Skeletal muscle tissue (tissue), 4 donors: ENCODE measurements around the gene VPS54. TPM values are rescaled to one million over a fixed set of nuclear protein-coding genes. Genes with fewer than 3 reads are reported as not detected.
"Not testable (repeated sequence)": the region's sequence is repeated elsewhere in the genome, so short reads cannot be mapped to it uniquely, and the experiment has no call there.

Experiments
- H3K27ac ChIP-seq: one replicate; pipeline ENCODE4 v1.7.0; 2013; ENCODE audit warnings: mild to moderate bottlenecking, low read depth, low read length, inconsistent platforms
- H3K27me3 ChIP-seq, 3 donors: one replicate each; pipeline ENCODE4 v1.7.0; 2013; ENCODE audit warnings: low read length in 3 of 3; ENCODE audit not compliant: control insufficient read depth in 3 of 3, insufficient read depth in 3 of 3
- H3K36me3 ChIP-seq, 3 donors: one replicate each; pipeline ENCODE4 v1.7.0; 2013; ENCODE audit warnings: low read length in 3 of 3; ENCODE audit not compliant: control insufficient read depth in 3 of 3, insufficient read depth in 3 of 3
- H3K4me1 ChIP-seq, 3 donors: one replicate each; pipeline ENCODE4 v1.7.0; 2013; ENCODE audit warnings: low read length in 3 of 3, mild to moderate bottlenecking in 3 of 3; ENCODE audit not compliant: control insufficient read depth in 3 of 3, insufficient read depth in 3 of 3
- H3K4me3 ChIP-seq, 3 donors: one replicate each; pipeline ENCODE4 v1.7.0; 2013; ENCODE audit warnings: low read length in 3 of 3
- H3K9ac ChIP-seq, 3 donors: one replicate each; pipeline ENCODE4 v1.7.0; 2013; ENCODE audit warnings: low read length in 3 of 3, mild to moderate bottlenecking in 3 of 3, moderate library complexity in 2 of 3, low read depth in 1 of 3
- H3K9me3 ChIP-seq, 3 donors: one replicate each; pipeline ENCODE4 v1.7.0; 2013; ENCODE audit warnings: low read length in 3 of 3; ENCODE audit not compliant: control insufficient read depth in 3 of 3
- total RNA-seq: library from RNA; depleted of rRNA; stranded (reverse); fragments of >200 nt; gene quantifications from one replicate; pipeline ENCODE4 v1.2.3, GENCODE V29; 2014
- donor health status: Osteomylitis.

VPS54 gene
- total RNA-seq, 1 donor from 2014 or later, result 25.1 TPM

DNA sequence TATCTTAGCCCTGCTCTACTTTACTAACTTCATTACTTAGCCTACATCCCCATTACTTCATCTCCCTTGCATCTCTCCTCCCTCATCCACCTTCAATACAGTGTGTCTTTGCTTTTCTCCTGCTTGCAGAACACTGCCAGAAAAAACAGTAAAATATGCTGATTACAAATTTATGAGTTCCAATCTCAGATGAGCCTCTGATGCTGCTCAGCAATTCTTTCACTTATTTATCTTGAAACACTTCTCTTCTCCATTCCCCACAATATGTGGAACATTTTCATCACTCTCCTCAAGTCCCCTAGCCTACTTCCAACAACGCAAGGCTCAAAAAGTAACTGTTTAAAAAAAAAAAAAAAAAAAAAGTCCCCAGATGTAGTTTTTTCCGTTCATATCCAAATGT lies 7.1 kb downstream of the VPS54 start:
- H3K4me3 ChIP-seq, result no peak overlapping the region
- no peaks in the 10 kb centered on the region for H3K36me3 ChIP-seq
- H3K9me3 ChIP-seq, result no peaks in the 10 kb centered on the region
- peaks cover 4 to 18% (median 14%) of the 10 kb centered on the region in 3 donors for H3K4me1 ChIP-seq
- H3K27ac ChIP-seq, result no peak overlapping the region
- no peaks in the 10 kb centered on the region for H3K27me3 ChIP-seq
- H3K9ac ChIP-seq, result no peak overlapping the region

DNA sequence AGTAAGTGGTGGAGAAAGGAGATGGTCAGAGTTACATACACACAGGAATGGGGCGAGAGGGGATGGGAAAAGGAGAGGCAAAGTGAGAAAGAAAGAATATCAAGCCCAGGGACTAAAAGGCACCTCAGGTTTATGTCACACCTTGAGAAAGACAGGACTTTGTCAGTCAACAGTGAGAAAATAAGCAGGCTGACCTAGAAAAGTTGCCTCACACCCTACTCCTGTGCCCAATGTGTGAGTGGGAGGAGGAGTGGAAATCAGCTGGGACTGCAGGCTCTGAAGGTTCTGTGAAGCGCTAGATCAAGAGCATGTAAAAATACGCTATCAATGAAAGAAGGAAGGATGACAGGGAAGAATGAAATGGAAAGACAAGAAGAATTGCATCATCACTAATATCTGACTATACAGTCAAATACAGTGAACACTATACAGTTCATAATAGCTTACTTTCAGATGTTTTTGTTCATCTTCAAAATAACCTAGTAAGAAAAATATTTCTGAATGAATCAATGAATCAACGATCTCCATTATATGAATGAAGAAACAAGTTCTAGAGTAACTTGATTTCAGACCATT lies 10.7 kb downstream of the VPS54 start:
- no peaks in the 10 kb centered on the region for H3K27me3 ChIP-seq
- H3K9ac ChIP-seq, result no peak overlapping the region
- no peaks in the 10 kb centered on the region for H3K9me3 ChIP-seq
- peaks cover 2 to 8% (median 8%) of the 10 kb centered on the region in 3 donors for H3K4me1 ChIP-seq
- H3K4me3 ChIP-seq, result no peak overlapping the region
- no peak overlapping the region for H3K27ac ChIP-seq
- no peaks in the 10 kb centered on the region for H3K36me3 ChIP-seq

DNA sequence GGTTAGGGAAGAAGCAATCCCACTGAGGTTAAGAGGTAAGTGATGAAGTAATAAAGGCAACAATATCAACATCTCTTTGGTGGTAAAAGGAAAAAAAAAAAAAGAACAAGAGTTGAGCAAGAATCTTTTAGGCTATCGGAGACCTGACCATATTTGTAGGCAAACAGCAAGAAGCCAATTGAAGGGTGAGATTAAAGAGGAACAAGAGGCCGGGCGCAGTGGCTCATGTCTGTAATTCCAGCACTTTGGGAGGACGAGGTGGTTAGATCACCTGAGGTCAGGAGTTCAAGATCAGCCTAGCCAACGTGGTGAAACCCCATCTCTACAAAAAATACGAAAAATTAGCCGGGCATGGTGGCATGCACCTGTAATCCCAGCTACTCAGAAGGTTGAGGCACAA lies 11.3 kb downstream of the VPS54 start:
- Histone ChIP-seq H3K9ac (no peak overlapping the region), H3K4me1 (peaks cover 2 to 5% (median 5%) of the 10 kb centered on the region in 3 donors), H3K4me3 (no peak overlapping the region), H3K36me3 (no peaks in the 10 kb centered on the region), H3K9me3 (no peaks in the 10 kb centered on the region), H3K27ac (no peak overlapping the region), H3K27me3 (no peaks in the 10 kb centered on the region)

DNA sequence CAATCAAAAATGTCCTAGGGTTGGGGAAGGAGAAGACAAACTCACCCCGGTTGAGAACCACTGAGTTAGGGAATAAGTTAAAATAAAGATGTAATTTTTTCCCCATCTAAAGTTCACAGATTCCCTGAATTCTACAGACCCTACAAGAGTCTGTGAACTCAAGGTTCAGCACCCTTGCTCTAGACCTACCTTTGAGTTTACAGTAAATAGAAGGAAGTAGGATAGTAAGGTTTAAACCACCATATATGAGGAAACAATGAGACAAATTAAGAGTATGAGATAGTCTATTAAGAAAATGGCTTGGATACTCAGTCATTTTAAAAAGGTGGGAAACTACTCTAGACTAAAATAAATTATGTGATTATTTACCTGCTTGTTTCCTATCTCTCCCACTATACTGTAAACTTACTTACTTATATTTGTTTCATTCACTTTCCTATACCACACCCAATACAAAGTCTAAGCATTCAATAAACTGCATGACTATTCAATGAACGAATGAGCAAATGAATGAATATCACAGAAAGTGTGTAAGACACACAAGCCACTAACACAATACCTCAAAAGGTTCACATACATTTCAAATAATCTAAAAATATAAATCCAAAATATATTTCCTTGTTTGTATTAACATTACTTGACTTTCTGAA lies 13.4 kb downstream of the VPS54 start:
- no peak overlapping the region for H3K9ac ChIP-seq
- peaks cover 2 to 12% (median 10%) of the 10 kb centered on the region in 3 donors for H3K4me1 ChIP-seq
- no peaks in the 10 kb centered on the region for H3K9me3 ChIP-seq
- H3K36me3 ChIP-seq, result no peaks in the 10 kb centered on the region
- H3K4me3 ChIP-seq, result no peak overlapping the region
- H3K27me3 ChIP-seq, result no peaks in the 10 kb centered on the region
- no peak overlapping the region for H3K27ac ChIP-seq

DNA sequence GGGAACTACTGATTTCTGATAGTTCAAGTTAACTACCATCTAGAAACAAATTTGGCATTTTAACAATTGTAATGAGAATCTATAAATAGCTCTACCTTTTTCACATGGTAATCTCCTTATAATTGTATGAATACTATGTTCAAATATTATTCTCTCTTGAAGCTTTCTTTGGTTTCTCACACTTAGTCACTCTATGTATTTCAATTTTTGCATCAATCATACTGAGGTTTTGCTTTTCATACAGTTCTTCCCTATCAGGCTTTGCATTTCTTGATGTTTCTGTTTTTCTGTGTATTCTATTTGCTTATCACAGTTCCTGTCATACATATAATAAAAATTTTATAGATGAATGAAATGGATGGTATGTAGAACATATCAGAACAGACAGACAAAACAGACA lies 16.0 kb downstream of the VPS54 start:
- peaks cover 6 to 14% (median 11%) of the 10 kb centered on the region in 3 donors for H3K4me1 ChIP-seq

DNA sequence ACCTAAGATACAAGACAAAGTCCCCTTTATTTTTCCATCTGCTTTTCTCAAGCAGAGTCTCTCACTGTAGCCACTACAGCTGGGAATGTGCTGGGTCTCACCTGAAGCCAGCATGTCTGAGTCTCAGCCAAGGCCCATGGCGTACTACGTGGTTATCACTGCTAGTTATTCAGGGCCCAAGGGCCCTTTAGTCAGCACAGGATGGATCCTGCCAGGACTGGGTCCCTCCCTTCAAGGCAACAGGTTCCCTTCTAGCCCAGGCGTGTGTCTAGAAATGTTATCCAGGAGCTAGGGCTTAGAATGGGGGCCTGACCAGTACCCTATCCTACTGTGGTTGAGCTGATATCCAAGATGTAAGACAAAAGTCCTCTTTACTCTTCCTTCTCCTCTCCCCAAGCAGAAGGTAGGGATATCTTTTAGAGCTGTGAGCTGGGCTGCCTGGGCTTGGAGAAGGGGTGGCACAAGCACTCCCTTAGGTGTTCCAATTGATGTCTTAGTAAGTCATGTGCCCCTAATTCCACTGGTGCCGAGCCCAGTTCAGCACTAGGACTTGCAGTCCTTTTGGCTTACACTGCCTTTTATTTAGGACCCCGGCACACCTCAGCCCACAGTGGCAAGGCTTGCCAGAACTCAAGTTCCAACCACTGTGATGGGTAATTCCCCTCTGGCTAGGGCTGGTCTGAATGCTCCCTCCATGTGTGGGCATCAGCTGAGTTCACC lies 17.7 kb downstream of the VPS54 start:
- H3K9me3 ChIP-seq, result no peaks in the 10 kb centered on the region
- H3K4me3 ChIP-seq, result no peak overlapping the region
- no peak overlapping the region for H3K27ac ChIP-seq
- no peak overlapping the region for H3K9ac ChIP-seq
- no peaks in the 10 kb centered on the region for H3K36me3 ChIP-seq
- peaks cover 6 to 14% (median 9%) of the 10 kb centered on the region in 3 donors for H3K4me1 ChIP-seq
- H3K27me3 ChIP-seq, result no peaks in the 10 kb centered on the region

More for the DNA sequence above, 16.0 kb downstream of the VPS54 start:
- Histone ChIP-seq H3K9ac (no peak overlapping the region), H3K4me3 (no peak overlapping the region), H3K9me3 (no peaks in the 10 kb centered on the region), H3K27ac (no peak overlapping the region), H3K27me3 (no peaks in the 10 kb centered on the region), H3K36me3 (no peaks in the 10 kb centered on the region)

DNA sequence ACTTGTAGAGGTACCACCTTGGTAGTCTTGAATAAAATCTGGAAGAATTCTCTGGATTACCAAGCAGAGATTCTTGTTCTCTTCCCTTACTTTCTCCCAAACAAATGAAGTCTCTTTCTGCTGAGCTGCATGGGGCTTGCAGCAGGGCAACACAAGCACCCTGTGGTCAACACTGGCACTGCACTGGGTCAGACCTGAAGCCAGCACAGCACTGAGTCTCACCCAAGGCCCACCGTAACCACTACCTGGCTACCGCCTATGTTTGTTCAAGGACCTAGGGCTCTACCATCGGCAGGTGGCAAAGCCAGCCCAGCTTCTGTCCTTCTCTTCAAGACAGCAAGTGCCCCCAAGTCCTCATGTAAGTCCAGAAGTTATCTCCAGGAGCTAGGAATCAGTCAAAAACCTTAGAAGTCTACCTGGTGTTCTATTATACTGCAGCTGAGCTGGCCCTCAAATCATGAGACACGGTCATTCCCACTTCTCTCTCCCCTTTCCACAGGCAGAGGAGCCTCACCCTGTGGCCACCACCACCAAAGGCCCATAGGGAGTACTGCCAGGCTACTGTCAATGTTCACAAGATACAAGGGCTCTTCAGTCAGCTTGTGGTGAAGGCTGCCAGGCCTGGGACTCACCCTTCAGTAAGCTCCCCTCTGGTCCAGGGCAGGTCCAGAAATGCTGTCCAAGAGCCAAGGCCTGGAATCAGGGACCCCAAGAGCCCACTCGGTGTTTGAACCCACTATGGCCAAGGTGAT lies 18.4 kb downstream of the VPS54 start:
- no peaks in the 10 kb centered on the region for H3K36me3 ChIP-seq
- no peaks in the 10 kb centered on the region for H3K27me3 ChIP-seq
- no peak overlapping the region for H3K9ac ChIP-seq
- H3K9me3 ChIP-seq, result no peaks in the 10 kb centered on the region
- H3K4me3 ChIP-seq, result no peak overlapping the region
- H3K27ac ChIP-seq, result no peak overlapping the region
- H3K4me1 ChIP-seq, result peaks cover 6 to 14% (median 9%) of the 10 kb centered on the region in 3 donors

DNA sequence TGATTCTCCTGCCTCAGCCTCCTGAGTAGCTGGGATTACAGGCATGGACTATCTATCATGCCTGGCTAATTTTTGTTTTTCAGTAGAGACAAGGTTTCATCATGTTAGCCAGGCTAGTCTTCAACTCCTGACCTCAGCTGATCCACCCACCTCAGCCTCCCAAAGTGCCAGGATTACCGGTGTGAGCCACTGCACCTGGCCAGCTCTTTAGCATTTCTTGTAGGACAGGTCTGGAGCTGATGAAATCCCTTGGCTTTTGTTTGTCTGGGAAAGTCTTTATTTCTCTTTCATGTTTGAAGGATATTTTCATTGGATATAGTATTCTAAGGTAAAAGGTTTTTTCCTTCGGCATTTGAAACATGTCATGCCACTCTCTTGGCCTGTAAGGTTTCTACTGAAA lies 20.2 kb downstream of the VPS54 start:
- Histone ChIP-seq H3K9ac (no peak overlapping the region), H3K4me3 (no peak overlapping the region), H3K36me3 (no peaks in the 10 kb centered on the region), H3K27me3 (no peaks in the 10 kb centered on the region), H3K4me1 (peaks cover 6 to 14% (median 9%) of the 10 kb centered on the region in 3 donors), H3K9me3 (no peaks in the 10 kb centered on the region), H3K27ac (no peak overlapping the region)

DNA sequence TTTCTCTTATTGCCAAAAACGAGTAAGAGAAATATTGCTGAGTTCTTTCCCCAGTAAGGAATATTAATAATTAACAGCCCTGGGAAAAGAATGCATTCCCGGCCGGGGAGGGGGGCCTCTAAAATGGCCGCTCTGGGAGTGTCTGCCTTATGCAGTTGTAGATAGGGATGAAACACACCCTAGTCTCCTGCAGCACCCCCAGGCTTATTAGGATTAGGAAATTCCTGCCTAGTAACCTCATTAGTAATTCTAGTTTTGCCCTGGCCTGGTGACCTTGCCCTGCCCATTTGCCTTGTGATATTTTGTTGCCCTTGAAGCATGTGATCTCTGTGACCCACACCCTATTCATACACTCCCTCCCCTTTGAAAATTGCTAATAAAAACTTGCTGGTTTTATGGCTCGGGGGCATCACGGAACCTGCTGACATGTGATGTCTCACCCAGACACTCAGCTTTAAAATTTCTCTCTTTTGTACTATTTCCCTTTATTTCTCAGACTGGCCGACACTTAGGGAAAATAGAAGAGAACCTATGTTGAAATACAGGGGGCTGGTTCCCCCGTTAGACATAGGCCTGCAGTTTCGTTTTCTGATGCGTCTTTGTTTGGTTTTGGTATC lies 22.5 kb downstream of the VPS54 start:
- not testable (repeated sequence) for H3K4me1 ChIP-seq, H3K27ac ChIP-seq, H3K36me3 ChIP-seq, H3K9me3 ChIP-seq, H3K27me3 ChIP-seq, H3K9ac ChIP-seq, H3K4me3 ChIP-seq
